HepG2 (cell line): ENCODE data around the gene GSTP1. TPM values are rescaled to one million over a fixed set of nuclear protein-coding genes. Genes with fewer than 3 reads are reported as not detected.

ENCODE experiments used
- ATAC-seq: fragments of 200-7000 bp; cut with Tn5 transposase; 3 replicates; pipeline ENCODE4 v1.9.1; 2020; ENCODE audit warnings: mild to moderate bottlenecking, moderate library complexity
- BruUV-seq: library from RNA; stranded (reverse); fragments of 400-500 nt; replicated peaks from 2 replicates; lab custom pipeline; 2021; lab: Mats Ljungman, UMichigan
- CTCF ChIA-PET: fragments of 300-600 bp; formaldehyde crosslinking; extraction: SDS; loops from one replicate; lab custom pipeline; 2021; ENCODE audit warnings: low total read pairs, inconsistent platforms, low intra/inter-chr PET ratio; lab: Yijun Ruan, JAX
- POLR2A ChIA-PET: fragments of 350-600 bp; sonication (Branson Sonifier 250); formaldehyde crosslinking; loops from one replicate; lab custom pipeline; 2020; ENCODE audit warnings: antibody characterized with exemption, inconsistent platforms; lab: Yijun Ruan, JAX
- DNase-seq: peaks from one replicate; pipeline ENCODE4 v3.0.0-alpha.2; 2015; ENCODE audit warnings: low spot score
- FAIRE-seq: peaks from 3 replicates; lab custom pipeline; 2011; peaks lifted over from hg19 to GRCh38; lab: Jason Lieb, UNC
- H2AFZ ChIP-seq: one replicate; pipeline ENCODE4 v1.6.1; 2011; ENCODE audit warnings: low read length, inconsistent platforms
- H3K27ac ChIP-seq: fragments of 300-600 bp; 3 replicates; pipeline ENCODE4 v1.8.0; 2011; ENCODE audit warnings: mixed run types, mild to moderate bottlenecking, mixed read lengths, low read length, inconsistent platforms; ENCODE audit not compliant: insufficient read depth; ENCODE audit errors: extremely low read length
- H3K27me3 ChIP-seq, 2 experiments: fragments of 200-600 bp in 1 of 2; 2 replicates in 1 of 2; 3 replicates in 1 of 2; pipeline versions ENCODE4 v1.6.0 to v1.8.0; 2011; ENCODE audit warnings: low read length in 2 of 2, mild to moderate bottlenecking in 2 of 2, moderate library complexity in 2 of 2, inconsistent platforms in 1 of 2; ENCODE audit not compliant: insufficient read depth in 2 of 2, control insufficient read depth in 1 of 2
- H3K36me3 ChIP-seq, 2 experiments: fragments of 200-600 bp in 1 of 2; replicated peaks in 1 of 2; 2 replicates in 1 of 2; 3 replicates in 1 of 2; pipeline versions ENCODE4 v1.5.1 to v1.8.0; 2011; ENCODE audit warnings: low read length in 2 of 2, inconsistent platforms in 1 of 2; ENCODE audit not compliant: insufficient read depth in 2 of 2, control insufficient read depth in 1 of 2
- H3K4me1 ChIP-seq: 2 replicates; pipeline ENCODE4 v1.5.1; 2012; ENCODE audit warnings: low read length, inconsistent platforms; ENCODE audit not compliant: insufficient read depth
- H3K4me2 ChIP-seq: 2 replicates; pipeline ENCODE4 v1.6.0; 2011; ENCODE audit warnings: low read depth, low read length, inconsistent platforms
- H3K4me3 ChIP-seq, 3 experiments: fragments of 200-600 bp in 1 of 3; sonication (generic), shearing (Covaris generic) in 1 of 3; replicated peaks in 1 of 3; 2 replicates each; pipeline ENCODE4 v1.5.1; 2011 to 2016; ENCODE audit warnings: low read length in 3 of 3, inconsistent platforms in 2 of 3, low read depth in 2 of 3, mild to moderate bottlenecking in 2 of 3, control low read depth in 1 of 3, mixed read lengths in 1 of 3; ENCODE audit not compliant: insufficient read depth in 1 of 3
- H3K79me2 ChIP-seq: one replicate; pipeline ENCODE4 v1.6.1; 2011; ENCODE audit warnings: low read length, inconsistent platforms; ENCODE audit not compliant: insufficient read depth
- H3K9ac ChIP-seq: 2 replicates; pipeline ENCODE4 v1.6.0; 2011; ENCODE audit warnings: mild to moderate bottlenecking, low read depth, low read length, inconsistent platforms; ENCODE audit not compliant: insufficient read depth
- H3K9me3 ChIP-seq: 2 replicates; pipeline ENCODE4 v1.5.1; 2012; ENCODE audit warnings: mild to moderate bottlenecking, low read length
- H4K20me1 ChIP-seq: 2 replicates; pipeline ENCODE4 v1.6.0; 2011; ENCODE audit warnings: inconsistent platforms, mild to moderate bottlenecking, low read length, moderate library complexity; ENCODE audit not compliant: insufficient read depth
- HDAC1 ChIP-seq: sonication (generic); formaldehyde crosslinking; IDR thresholded peaks from 2 replicates; pipeline ENCODE4 v1.5.1; 2020; ENCODE audit warnings: mild to moderate bottlenecking, missing genetic modification reagents
- HMGA1 ChIP-seq: sonication (generic); formaldehyde crosslinking; conservative IDR thresholded peaks from 2 replicates; pipeline ENCODE4 v1.4.0; 2020; ENCODE audit warnings: missing genetic modification reagents
- NFIB ChIP-seq: sonication (generic); formaldehyde crosslinking; IDR thresholded peaks from 2 replicates; pipeline ENCODE4 v1.9.0; 2021; ENCODE audit warnings: missing genetic modification reagents, mild to moderate bottlenecking, borderline replicate concordance
- ZNF7 ChIP-seq: IDR thresholded peaks from 2 replicates; pipeline ENCODE4 v1.6.1; 2016; ENCODE audit warnings: missing biosample characterization, missing genetic modification reagents
- ZSCAN12 ChIP-seq: sonication (generic); formaldehyde crosslinking; IDR thresholded peaks from 2 replicates; pipeline ENCODE4 v1.9.0; 2021; ENCODE audit warnings: mild to moderate bottlenecking, missing genetic modification reagents
- WGBS: methylation state at CpG from one replicate; pipeline ENCODE4 v1.1.6; 2017; ENCODE audit warnings: low lambda C conversion rate; 5-methylcytosine and 5-hydroxymethylcytosine counted together
- in situ Hi-C: cut with HindIII; loops from 2 replicates; pipeline ENCODE4 v1.10.0; 2017; ENCODE audit warnings: low pct_unique_long_range_greater_than_20kb; ENCODE audit not compliant: extremely low pct_ligation_motif_present
- intact Hi-C: fragments of 100-400 bp; cut with micrococcal nuclease; formaldehyde crosslinking; loops from one replicate; pipeline ENCODE4 v1.10.0; 2022; ENCODE audit not compliant: unreplicated experiment
- polyA plus RNA-seq, 8 experiments: library from polyadenylated mRNA; depleted of rRNA in 3 of 8; stranded (reverse) in 7 of 8; unstranded in 1 of 8; fragments of >200 nt; fragmentation: Illumina TruSeq in 4 of 8; extraction: Trizol in 4 of 8; gene quantifications; 2 replicates each; pipeline versions ENCODE4 v1.2.1 to v1.2.3, GENCODE V29; 2011 to 2016; ENCODE audit warnings: low read depth in 4 of 8, missing spikeins in 1 of 8, mixed read lengths in 1 of 8; ENCODE audit not compliant: insufficient read depth in 1 of 8
- total RNA-seq, 5 experiments: library from RNA; depleted of rRNA; stranded (reverse); fragments of >200 nt; fragmentation: Illumina TruSeq; extraction: Trizol; gene quantifications; 2 replicates each; pipeline ENCODE4 v1.2.3, GENCODE V29; 2016; ENCODE audit warnings: low read depth in 1 of 5
- TF ChIP-seq, protein P1 (sequence below): sonication (generic); formaldehyde crosslinking; IDR thresholded peaks from 2 replicates; pipeline ENCODE4 v1.4.0; 2020; ENCODE audit warnings: mild to moderate bottlenecking, missing genetic modification reagents

GSTP1 gene
- total and polyA plus RNA-seq, 2 of the 13 experiments (the other 11 are each of a cell fraction or from before 2014, with no cell fraction given), result not detected

GRCh38 chr11:67609316-67609715 lies 25.7 kb downstream of the GSTP1 start (continued):
- TF ChIP-seq ZSCAN12 (CRISPR knock-in tag), result no peak
- TF ChIP-seq, protein P1, sequence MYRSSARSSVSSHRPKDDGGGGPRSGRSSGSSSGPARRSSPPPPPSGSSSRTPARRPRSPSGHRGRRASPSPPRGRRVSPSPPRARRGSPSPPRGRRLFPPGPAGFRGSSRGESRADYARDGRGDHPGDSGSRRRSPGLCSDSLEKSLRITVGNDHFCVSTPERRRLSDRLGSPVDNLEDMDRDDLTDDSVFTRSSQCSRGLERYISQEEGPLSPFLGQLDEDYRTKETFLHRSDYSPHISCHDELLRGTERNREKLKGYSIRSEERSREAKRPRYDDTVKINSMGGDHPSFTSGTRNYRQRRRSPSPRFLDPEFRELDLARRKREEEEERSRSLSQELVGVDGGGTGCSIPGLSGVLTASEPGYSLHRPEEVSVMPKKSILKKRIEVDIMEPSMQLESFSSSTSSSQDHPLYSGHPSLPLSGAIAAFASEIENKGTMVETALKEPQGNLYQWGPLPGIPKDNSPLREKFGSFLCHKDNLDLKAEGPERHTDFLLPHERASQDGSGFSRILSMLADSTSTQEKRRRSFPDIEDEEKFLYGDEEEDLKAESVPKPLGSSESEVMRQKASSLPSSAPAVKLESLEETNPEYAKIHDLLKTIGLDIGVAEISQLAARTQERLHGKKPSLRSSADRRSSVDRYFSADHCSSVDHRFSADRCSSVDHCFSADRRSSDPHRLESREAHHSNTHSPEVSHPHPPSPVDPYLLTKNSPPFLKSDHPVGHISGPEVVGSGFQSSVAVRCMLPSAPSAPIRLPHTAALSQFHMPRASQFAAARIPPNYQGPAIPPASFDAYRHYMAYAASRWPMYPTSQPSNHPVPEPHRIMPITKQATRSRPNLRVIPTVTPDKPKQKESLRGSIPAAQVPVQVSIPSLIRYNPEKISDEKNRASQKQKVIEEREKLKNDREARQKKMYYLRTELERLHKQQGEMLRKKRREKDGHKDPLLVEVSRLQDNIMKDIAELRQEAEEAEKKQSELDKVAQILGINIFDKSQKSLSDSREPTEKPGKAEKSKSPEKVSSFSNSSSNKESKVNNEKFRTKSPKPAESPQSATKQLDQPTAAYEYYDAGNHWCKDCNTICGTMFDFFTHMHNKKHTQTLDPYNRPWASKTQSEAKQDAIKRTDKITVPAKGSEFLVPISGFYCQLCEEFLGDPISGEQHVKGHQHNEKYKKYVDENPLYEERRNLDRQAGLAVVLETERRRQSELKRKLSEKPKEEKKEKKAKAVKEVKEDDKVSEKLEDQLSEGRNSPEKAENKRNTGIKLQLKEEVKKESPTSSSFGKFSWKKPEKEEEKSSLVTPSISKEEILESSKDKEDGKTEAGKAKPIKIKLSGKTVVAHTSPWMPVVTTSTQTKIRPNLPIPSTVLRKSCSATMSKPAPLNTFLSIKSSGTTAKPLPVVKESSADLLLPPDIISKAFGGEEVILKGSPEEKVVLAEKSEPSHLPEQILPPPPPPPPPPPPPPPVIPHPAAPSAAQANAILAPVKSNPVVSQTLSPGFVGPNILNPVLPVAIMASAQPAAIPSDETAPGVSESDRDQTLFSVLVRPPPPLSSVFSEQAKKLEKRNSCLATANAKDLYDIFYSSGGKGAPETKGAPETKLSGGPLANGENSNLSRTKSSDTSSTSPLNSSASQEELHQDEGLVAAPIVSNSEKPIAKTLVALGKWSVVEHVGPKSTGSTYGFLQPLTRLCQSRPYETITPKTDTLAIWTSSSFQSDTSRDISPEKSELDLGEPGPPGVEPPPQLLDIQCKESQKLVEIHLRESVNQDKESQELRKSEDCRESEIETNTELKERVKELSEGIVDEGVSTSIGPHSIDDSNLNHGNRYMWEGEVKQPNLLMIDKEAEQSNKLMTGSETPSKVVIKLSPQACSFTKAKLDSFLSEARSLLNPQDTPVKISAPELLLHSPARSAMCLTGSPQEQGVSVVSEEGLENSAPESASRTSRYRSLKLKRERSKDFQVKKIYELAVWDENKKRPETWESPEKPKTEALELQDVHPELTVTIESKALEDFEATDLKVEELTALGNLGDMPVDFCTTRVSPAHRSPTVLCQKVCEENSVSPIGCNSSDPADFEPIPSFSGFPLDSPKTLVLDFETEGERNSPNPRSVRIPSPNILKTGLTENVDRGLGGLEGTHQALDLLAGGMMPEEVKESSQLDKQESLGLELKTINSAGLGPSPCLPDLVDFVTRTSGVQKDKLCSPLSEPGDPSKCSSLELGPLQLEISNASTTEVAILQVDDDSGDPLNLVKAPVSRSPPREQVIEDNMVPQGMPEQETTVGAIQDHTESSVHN (CRISPR knock-in tag), result no peak
- no peak for TF ChIP-seq HDAC1 (CRISPR knock-in tag)
- TF ChIP-seq HMGA1 (CRISPR knock-in tag), result no peak

DNA sequence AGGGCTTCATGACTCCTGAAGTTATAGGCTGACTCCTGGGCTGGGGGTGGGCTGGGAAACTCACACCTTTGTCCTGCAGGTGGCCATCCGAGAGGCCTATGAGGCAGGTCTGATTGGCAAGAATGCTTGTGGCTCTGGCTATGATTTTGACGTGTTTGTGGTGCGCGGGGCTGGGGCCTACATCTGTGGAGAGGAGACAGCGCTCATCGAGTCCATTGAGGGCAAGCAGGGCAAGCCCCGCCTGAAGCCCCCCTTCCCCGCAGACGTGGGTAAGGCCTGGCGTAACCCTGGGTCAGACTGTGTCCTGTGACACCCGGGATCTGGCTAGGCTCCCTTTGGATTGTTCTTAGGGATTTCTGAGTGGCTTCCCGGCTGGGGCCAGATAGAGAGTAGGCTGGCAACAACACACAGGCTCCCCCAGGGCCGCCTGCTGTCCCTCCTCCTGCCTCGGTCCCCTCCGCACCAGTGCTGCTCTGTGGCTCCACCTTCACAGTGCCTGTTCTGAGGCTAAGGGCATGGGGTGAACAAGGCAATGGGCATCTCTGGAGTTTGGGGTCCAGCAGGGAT lies 26.8 kb downstream of the GSTP1 start:
- DNase-seq (no peak), ATAC-seq (no peak), FAIRE-seq (no peak)
- TF ChIP-seq NFIB (CRISPR knock-in tag) (no peak), ZNF7 (CRISPR knock-in tag) (no peak)
- Histone ChIP-seq H3K4me3 (no peak overlapping the region), H3K9ac (no peak overlapping the region), H3K79me2 (peaks cover 8% of the 10 kb centered on the region), H3K27ac (no peak overlapping the region), H2AFZ (no peak overlapping the region), H3K4me1 (peaks cover 29% of the 10 kb centered on the region), H4K20me1 (no peaks in the 10 kb centered on the region), H3K9me3 (no peaks in the 10 kb centered on the region), H3K36me3 (peaks cover 13 to 33% of the 10 kb centered on the region in 2 experiments; a peak in 4 of 5 replicates), H3K27me3 (peaks cover 0 to 2% of the 10 kb centered on the region in 2 experiments; a peak in 1 of 5 replicates), H3K4me2 (no peak overlapping the region)
- ChIA-PET POLR2A (no interaction called here), CTCF (no interaction called here)
- 92% methylated on average over 9 of the region's 15 CpGs for WGBS
- in situ Hi-C loops (no loop called here), intact Hi-C loops (no loop called here)
- no TSS peak for BruUV-seq
